Left lobe of liver (tissue), 2 donors: ENCODE measurements around the gene TCF4. TPM values are rescaled to one million over a fixed set of nuclear protein-coding genes. Genes with fewer than 3 reads are reported as not detected.

Source experiments
- ATAC-seq: fragments of 200-7000 bp; cut with Tn5 transposase; one replicate; pipeline ENCODE4 v1.9.1; 2020; ENCODE audit warnings: mild to moderate bottlenecking, moderate library complexity
- DNase-seq: peaks from one replicate; pipeline ENCODE4 v3.0.0-alpha.2; 2020; ENCODE audit warnings: low spot score
- total RNA-seq: library from RNA; stranded (reverse); gene quantifications from one replicate; pipeline ENCODE4 v1.2.1, GENCODE V29; 2021
- donor health status: DM: no; HTN: no; CAD: no; lungs with moderate emphysema.
- donor health status: DM: no; HTN: yes; CAD: no.

Gene TCF4
- total RNA-seq, 1 donor from 2014 or later = 8.7 TPM

DNA sequence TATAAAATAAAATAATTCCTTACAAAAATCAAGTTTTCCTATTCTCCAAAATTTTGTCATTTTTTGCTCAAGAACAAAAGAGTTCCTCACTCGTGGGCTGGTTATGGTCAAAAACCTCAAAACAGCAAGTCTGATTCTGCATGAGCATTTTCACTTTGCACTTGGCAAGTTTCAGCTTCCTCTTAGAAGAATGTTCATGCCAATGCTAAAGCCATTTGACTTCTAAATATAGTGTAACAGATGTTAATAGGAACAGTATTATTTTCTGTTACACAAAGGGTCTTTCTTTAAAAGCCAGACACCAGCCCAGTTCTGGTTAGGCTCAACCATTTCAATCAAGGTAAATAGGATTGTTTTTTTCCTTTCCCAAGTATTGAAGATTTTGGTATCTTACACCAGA lies 367.5 kb downstream of the TCF4 start:
- no peak for DNase-seq
- no peak for ATAC-seq

DNA sequence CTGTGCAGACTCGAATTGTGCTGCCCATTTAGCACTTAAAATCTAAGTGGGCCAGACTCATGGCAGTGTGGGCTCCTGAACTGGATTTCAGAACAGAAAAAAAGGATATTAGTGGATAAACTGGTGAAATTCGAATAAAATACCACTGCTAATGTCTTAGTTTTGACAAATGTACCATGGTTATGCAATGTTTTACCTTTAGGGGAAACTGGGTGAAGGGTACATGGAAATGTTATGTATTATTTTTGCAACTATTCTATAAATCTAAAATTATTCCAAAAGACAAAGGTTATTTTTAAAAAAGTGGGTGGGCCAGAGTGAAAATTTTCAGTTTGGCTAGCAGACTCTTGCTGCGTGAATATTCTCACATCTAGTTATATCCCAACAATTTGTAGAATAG lies 368.2 kb downstream of the TCF4 start:
- DNase-seq = no peak
- ATAC-seq = no peak

- no peak for DNase-seq
- ATAC-seq = no peak
These were observed 368.9 kb downstream of the TCF4 start for GRCh38 chr18:55219059-55219458.

GRCh38 chr18:55214969-55215368 lies 373.0 kb downstream of the TCF4 start:
- ATAC-seq (no peak), DNase-seq (no peak)

- ATAC-seq = no peak
- DNase-seq = no peak
These were observed 373.5 kb downstream of the TCF4 start for GRCh38 chr18:55214534-55214933.

DNA sequence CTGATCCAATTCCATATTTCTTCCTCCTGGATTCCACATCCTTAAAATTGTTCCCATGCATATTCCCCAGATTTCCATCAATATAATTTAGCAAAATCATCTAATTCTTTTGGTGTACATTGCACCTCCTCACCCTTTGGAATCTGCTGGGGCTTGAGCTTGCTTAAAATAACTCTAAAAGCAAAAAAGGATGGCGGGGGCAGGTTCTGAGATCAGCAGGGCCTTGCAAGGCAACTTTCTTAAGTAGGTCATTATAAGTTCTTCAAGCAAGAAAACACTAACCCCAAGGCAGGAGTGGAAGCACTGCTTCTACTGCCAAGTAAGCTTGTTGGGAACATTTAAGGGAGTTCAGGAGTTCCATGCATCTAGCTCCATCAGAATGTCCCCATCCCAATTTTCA lies 374.4 kb downstream of the TCF4 start:
- no peak for ATAC-seq
- no peak for DNase-seq

- DNase-seq (no peak), ATAC-seq (no peak)
These were observed 381.1 kb downstream of the TCF4 start for GRCh38 chr18:55206927-55207326.

DNA sequence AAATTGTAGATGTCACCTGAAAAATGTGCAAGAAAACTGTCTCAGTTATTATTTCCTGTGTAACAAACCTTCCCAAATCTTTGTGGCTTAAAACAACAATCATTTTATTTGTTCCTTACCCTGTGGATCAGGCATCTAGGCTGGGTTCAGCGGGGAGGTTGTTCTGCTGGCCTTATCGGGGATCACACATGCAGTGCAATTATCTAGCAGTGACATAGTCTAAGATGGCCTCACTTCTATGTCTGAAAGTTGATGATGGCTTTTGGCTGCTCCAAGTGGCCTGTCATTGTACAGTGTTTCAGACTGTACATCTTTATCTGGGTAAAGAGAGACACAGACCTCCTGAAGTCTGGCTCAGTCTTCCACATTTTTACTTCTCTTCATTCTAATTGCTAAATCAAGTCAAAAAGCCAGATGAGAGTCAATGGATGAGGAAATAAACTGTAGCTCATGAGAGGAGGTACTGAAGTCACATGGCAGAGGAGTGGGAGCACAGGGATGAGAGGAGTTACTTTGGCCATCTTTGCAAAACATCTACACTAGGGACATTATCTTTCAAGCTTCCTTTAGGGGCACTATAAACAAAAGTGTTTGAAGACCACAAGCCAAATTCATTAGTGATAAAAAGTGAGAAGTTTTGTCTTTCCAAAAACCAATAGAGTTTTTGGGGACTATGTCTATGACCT lies 385.6 kb downstream of the TCF4 start:
- DNase-seq (no peak), ATAC-seq (no peak)

- DNase-seq = no peak
- ATAC-seq = no peak
These were observed 388.6 kb downstream of the TCF4 start for GRCh38 chr18:55199291-55199963.

DNA sequence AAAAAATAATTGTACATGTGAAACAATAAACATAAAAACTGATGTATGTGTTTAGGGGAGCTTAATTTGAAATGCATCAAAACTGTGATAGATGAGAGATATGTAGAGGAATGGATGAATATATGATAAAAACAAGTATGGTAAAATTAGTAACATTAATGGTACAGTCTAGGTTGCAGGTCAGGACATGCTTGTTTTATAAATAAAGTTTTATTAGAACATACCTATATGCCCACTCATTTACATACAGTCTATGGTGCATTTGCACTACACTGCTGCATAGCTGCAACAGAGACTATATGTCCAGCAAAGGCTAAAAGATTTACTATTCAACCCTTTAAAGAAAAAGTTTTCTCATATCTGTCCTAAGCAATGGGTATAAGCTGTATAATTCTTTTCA lies 392.1 kb downstream of the TCF4 start:
- ATAC-seq = no peak
- DNase-seq = no peak

- ATAC-seq (no peak), DNase-seq (no peak)
These were observed 398.0 kb downstream of the TCF4 start for GRCh38 chr18:55189972-55190371.

GRCh38 chr18:55186588-55186987 lies 401.4 kb downstream of the TCF4 start:
- DNase-seq (no peak), ATAC-seq (no peak)

GRCh38 chr18:55185391-55185790 lies 402.6 kb downstream of the TCF4 start:
- no peak for ATAC-seq
- no peak for DNase-seq

- ATAC-seq = no peak
- no peak for DNase-seq
These were observed 408.2 kb downstream of the TCF4 start for GRCh38 chr18:55179835-55180234.

DNA sequence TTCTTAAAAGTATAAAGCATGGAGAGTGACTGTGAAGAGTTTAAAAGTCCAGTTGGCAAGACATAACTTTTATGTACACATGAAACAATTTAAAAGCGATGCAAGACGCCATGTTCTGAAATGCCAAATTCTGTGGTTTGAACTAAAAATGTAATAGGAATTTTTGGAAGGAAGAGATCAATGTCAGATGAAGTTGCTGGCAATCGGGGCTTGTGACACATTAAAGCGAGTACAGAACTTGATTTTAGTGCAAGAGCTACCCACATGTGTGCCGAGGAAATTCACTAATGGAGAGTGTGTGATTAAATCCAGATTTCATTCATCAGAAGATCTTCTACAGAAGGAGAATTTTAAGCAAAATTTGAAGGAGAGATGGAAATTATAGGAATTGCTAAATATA lies 408.6 kb downstream of the TCF4 start:
- DNase-seq = no peak
- no peak for ATAC-seq

- no peak for ATAC-seq
- no peak for DNase-seq
These were observed 414.7 kb downstream of the TCF4 start for GRCh38 chr18:55173291-55173690.
